ENCODE results near the gene RPL13. TPM values are rescaled to one million over a fixed set of nuclear protein-coding genes. Genes with fewer than 3 reads are reported as not detected.

Gene RPL13
- total and polyA plus RNA-seq, 10 of the 15 experiments (the other 5 are each of a cell fraction or from before 2014, with no cell fraction given), result 386 to 9,428 (median 2,486) TPM

GRCh38 chr16:89538286-89538685 lies 22.2 kb upstream of the RPL13 start:
- CTCF ChIA-PET, result no interaction called here

More at GRCh38 chr16:89538286-89538685, 22.2 kb upstream of the RPL13 start:
- 94% methylated on average over 9 of the region's 12 CpGs for WGBS (ENCODE audit: insufficient coverage, insufficient replicate concordance, low lambda C conversion rate, missing lambda C conversion rate)
- RAD21 ChIA-PET (ENCODE audit: unreplicated experiment), result no interaction called here
- H2AFZ ChIP-seq (ENCODE audit: control insufficient read depth, low read depth, low read length), result no peak overlapping the region
- no peaks in the 10 kb centered on the region for H3K27me3 ChIP-seq (replicated peaks in 1 of 2; ENCODE audit: control insufficient read depth in 2 of 2, insufficient read depth in 2 of 2, low read length in 1 of 2)
- H3K4me1 ChIP-seq (ENCODE audit: control insufficient read depth, insufficient read depth, low read length), result no peaks in the 10 kb centered on the region; the same call in 1 of the 2 replicates
- in situ Hi-C loops (cut with MboI), result no loop called here
- DNase-seq (ENCODE audit: low read depth, low spot score) (no peak), ATAC-seq (no peak), FAIRE-seq (no peak)
- POLR2A ChIA-PET, result no interaction called here
- H3K4me2 ChIP-seq (ENCODE audit: control insufficient read depth, insufficient read depth), result no peak overlapping the region
- H3K36me3 ChIP-seq (ENCODE audit: control insufficient read depth in 2 of 2, insufficient read depth in 2 of 2, low read length in 1 of 2), result peaks cover 7 to 18% of the 10 kb centered on the region in 2 experiments
- no peaks in the 10 kb centered on the region for H3K79me2 ChIP-seq (ENCODE audit: control insufficient read depth, insufficient read depth, low read length)
- intact Hi-C loops (cut with micrococcal nuclease; ENCODE audit: unreplicated experiment), result no loop called here
- SMC1A ChIA-PET (ENCODE audit: uncharacterized antibody, unreplicated experiment), result interaction anchor here (0.5 kb wide), 1 partner anchor 19 kb away, joined by 3 read pairs; no protein-coding TSS in a partner anchor
- TF ChIP-seq ESRRA (IDR thresholded peaks at IDR 0.05; ENCODE audit: low read length), result no peak
- TF ChIP-seq SP1 (IDR thresholded peaks at IDR 0.05; ENCODE audit: low read depth, low read length), result no peak
- no peak for TF ChIP-seq IKZF1 (conservative IDR thresholded peaks at IDR 0.05)
- TF ChIP-seq ATF7 (IDR thresholded peaks at IDR 0.05; ENCODE audit: low read depth), result no peak
- TF ChIP-seq KLF5 (IDR thresholded peaks at IDR 0.05; ENCODE audit: partially characterized antibody), result no peak
- TF ChIP-seq NKRF (conservative IDR thresholded peaks at IDR 0.05), result no peak
- no peak for TF ChIP-seq MEF2B (IDR thresholded peaks at IDR 0.05; ENCODE audit: partially characterized antibody, poor library complexity, severe bottlenecking)
- TF ChIP-seq ZNF207 (IDR thresholded peaks at IDR 0.05; ENCODE audit: borderline replicate concordance), result no peak
- no peak for TF ChIP-seq RCOR1 (conservative IDR thresholded peaks at IDR 0.05; ENCODE audit: low read depth, low read length)
- TF ChIP-seq ZBTB11 (CRISPR knock-in tag; IDR thresholded peaks at IDR 0.05), result no peak
- TF ChIP-seq SMAD5 (IDR thresholded peaks at IDR 0.05; ENCODE audit: low read depth), result no peak
- no peak for TF ChIP-seq ELK1 (IDR thresholded peaks at IDR 0.05; ENCODE audit: low read depth, low read length)
- no peak for TF ChIP-seq SREBF2 (IDR thresholded peaks at IDR 0.05; ENCODE audit: low read length)
- no peak for TF ChIP-seq EP300 (IDR thresholded peaks at IDR 0.05; ENCODE audit: borderline replicate concordance in 1 of 2, control insufficient read depth in 1 of 2, low read depth in 2 of 2, low read length in 2 of 2)
- H4K20me1 ChIP-seq (ENCODE audit: control insufficient read depth, insufficient read depth), result no peaks in the 10 kb centered on the region
- BruUV-seq (replicated peaks), result no TSS peak
- H3K27ac ChIP-seq (ENCODE audit: control insufficient read depth, insufficient read depth), result no peak overlapping the region
- H3K9ac ChIP-seq (ENCODE audit: control insufficient read depth, insufficient read depth, low read length), result no peak overlapping the region
- no peak overlapping the region for H3K4me3 ChIP-seq
- H3K9me3 ChIP-seq (replicated peaks; ENCODE audit: control insufficient read depth, insufficient read depth, low read length), result no peaks in the 10 kb centered on the region
